T-helper 2 cell (primary cell): ENCODE measurements around the gene ASCC2.
"Not testable (repeated sequence)": the region's sequence is repeated elsewhere in the genome, so short reads cannot be mapped to it uniquely, and the experiment has no call there.

ENCODE experiments used
- DNase-seq, 5 experiments: peaks; one replicate each; pipeline versions ENCODE4 v3.0.0 to v3.0.0-alpha.2; 2012 to 2022

ASCC2 gene

GRCh38 chr22:29855611-29856181 lies 17.6 kb upstream of the ASCC2 start:
- DNase-seq, result no peak

GRCh38 chr22:29854432-29854831 lies 16.4 kb upstream of the ASCC2 start:
- no peak for DNase-seq

DNA sequence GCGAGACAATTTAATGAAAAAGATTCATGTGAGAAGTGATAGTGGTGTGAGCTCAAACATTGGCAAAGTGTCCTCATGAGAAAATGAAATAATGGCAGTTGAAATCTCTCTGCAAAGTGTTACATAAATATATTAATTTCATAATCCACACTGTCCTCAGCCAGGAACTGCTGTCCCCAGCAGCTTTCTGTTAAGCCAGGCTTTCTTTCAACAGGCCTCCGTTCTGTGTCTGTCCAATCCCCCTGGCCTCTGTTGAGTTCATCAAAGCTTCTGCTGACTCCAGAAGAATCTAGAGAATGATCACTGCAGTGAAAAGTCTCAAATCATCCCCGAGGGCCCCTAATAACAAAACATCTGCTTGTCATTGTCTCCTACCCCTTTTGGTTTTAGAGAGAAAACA lies 10.0 kb upstream of the ASCC2 start:
- DNase-seq, result no peak

DNA sequence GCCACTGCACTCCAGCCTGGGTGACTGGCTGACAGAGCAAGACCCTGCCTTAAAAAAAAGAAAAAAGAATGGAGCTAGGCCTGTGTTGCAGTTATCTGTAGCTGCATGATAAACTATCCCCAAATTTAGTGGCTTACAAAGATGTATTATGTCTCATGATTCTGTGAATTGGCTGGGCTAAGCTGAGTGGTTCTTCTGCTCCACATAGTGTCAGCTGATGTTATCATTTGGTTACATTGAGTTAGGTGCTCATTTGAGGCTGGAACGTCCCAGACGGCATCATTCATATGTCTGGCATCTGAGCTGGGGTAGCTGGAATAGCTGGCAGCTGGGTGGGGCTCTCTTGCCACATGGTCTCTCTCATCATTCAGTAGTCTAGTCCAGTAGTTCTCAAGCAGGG lies 8.2 kb upstream of the ASCC2 start:
- no peak for DNase-seq

- no peak for DNase-seq
These were observed 4.7 kb upstream of the ASCC2 start for GRCh38 chr22:29842740-29843139.

DNA sequence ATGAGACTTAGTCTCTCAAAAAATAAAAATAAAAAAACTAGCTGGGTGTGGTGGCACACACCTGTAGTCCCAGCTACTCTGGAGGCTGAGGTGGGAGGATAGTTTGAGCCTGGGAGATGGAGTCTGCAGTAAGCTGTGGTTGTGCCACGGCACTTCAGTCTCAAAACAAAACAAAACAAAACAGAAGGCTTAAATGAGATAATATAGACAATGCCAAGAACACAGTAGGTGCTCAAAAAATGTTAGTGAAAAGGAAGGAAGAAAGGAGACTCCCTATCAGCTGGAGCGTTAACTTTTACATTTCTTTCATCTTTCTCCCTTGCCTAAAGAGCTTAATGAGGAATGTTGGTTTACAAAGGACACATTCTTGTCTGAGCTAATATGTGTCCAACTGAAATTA lies 4.1 kb upstream of the ASCC2 start:
- no peak for DNase-seq

- DNase-seq, result peak in 1 of 5 experiments; percentile 66
These were observed 2.4 kb upstream of the ASCC2 start for GRCh38 chr22:29840498-29840897.

DNA sequence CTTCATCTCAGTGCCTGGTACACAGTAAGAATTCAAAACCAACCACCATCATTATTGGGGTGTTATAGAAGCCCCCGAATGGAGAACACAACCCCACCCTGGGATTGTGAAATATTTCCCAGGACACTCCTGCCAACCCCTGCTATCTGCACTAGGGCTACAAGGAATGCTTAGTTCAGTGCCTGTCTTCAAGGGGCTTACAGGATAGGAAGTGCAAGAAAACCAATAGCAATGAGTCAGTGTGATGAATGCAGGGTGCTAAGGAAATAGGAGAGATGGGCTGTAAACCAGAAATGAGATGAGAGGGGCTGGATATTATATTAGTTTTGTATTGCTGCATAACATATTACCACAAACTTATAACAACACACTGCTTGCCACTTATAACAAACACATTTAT lies 965 bp upstream of the ASCC2 start:
- DNase-seq, result no peak

- no peak for DNase-seq
These were observed 504 bp upstream of the ASCC2 start for GRCh38 chr22:29838599-29838956.

- not testable (repeated sequence) for DNase-seq
These were observed 1.2 kb downstream of the ASCC2 start for GRCh38 chr22:29836791-29837370.

DNA sequence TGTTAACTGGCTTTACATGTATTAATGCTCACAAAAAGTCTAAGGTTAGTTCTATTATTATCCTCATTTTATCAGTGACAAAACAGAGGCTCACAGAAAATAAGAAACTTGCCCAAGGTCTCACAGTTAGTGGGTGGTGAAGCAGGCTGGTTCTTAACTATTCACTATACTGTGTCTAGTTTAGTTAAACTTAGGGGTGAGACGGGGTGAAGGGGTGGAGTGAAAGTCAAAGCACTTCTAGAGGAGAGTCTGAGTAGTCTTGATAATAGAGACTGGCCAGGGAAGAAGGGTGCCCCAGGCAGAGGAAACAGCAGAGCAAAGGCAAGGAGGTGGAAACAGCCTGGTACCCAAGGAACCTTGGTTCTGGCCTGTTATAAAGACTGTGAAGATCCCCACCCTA lies 4.0 kb downstream of the ASCC2 start:
- no peak for DNase-seq

GRCh38 chr22:29833392-29833965 lies 4.6 kb downstream of the ASCC2 start:
- no peak for DNase-seq

GRCh38 chr22:29831958-29832357 lies 6.1 kb downstream of the ASCC2 start:
- no peak for DNase-seq

DNA sequence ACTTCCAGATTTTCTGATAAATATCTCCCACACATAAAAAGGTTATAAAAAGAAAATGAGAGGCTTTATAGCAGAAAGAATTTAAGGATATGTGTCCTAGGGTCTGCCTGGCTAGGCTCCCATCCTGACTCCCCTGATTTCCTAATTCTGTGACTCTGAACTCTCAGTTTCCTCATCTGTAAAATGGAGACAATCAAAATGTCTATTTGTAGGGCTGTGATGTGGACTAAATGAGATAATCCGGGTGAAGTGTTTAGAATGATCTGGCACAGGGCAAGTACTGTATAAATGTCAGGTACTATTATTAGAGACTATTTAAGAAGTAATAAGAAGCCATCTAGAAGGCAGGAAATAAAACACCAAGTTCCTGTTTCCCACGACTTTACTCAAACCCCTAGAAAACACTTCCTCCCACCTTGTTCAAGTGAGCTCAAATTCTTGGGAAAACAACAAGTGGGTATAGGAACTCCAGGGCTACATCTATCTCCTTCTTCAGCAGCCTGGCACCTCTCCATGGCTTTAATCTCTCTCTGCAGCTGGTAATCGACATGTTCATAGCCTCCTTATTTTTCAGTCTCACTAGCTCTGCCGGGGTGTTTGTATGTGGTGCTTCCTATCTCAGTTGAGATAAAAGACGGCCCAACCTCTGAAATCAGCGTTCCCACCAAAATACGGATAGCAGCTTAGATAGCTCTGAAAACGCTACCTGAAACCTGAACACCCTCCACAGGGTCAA lies 6.7 kb downstream of the ASCC2 start:
- DNase-seq, result no peak

DNA sequence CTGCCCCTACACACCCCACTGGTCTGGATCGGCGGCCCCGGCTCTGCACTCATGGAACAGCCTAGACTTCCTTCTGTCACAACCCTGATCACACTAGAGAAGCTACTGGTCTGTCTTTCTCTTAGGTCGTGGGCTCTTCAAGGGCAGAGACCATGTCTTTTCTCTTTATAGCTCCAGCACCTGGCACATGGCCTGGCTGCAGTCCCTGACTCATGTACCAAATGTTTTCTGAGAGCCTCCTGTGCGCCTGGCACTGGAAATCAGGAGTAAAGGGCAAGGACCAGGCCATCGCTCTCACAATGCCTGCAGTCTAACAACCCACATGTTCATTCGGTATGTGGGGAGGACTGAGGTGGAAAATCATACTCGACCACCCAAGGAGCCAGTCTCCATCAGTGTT lies 7.5 kb downstream of the ASCC2 start:
- DNase-seq, result no peak

GRCh38 chr22:29827726-29828125 lies 10.3 kb downstream of the ASCC2 start:
- DNase-seq, result peak in 1 of 5 experiments; percentile 48

- DNase-seq, result no peak
These were observed 11.0 kb downstream of the ASCC2 start for GRCh38 chr22:29827091-29827490.

- DNase-seq, result no peak
These were observed 12.5 kb downstream of the ASCC2 start for GRCh38 chr22:29825578-29825977.

- DNase-seq, result no peak
These were observed 13.4 kb downstream of the ASCC2 start for GRCh38 chr22:29824677-29825076.

DNA sequence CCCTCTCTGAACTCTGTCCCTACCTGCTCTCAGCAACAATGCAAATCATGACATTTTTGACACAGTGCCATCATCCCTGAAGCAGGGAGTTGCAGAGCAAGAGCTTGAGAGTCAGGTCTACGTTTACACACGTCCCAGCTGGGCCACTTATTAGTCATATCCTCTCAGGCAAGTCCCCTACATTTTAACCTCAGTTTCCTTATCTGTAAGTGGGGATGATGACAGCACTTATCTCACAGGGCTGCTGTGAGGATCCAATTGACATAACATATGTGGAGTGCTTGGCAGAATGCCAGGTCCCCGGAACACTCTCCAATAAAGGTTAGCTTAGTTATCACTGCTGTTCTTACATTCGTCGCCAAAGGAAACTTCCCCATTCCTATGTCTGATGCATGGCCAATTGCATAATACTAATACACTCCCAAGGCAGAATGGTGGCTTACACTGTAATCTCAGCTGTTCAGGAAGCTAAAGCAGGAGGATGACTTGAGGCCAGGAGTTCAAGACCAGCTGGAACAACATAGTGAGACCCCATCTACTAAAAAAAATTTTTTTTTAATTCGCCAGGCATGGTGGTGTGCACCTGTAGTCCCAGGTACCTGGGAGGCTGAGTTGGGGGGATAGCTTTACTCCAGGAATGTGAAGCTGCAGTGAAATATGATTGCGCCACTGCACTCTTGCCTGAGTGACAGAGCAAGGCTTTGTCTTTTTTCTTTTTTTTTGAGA lies 16.6 kb downstream of the ASCC2 start:
- peak in 1 of 5 experiments; percentile 94 for DNase-seq

GRCh38 chr22:29820961-29821290 lies 17.1 kb downstream of the ASCC2 start:
- DNase-seq, result no peak

DNA sequence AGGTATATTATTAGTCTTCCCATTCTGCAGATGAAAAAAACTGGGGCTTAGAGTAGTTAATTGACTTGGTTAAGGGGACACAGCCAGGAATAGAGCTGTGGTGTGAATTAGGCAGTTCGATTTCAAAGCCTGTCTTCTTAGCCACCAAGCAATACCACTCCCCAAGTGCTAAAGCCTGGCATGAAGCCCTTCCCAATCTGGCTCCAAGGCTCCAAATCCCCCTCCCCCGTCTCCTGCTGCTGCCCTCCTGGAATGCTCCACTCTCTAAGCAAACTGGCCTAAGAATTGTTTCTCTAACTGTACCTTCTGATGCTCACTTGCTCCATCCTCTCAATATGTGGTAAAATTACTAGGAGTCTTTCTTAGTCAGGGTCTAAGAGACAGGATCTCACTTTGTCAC lies 18.6 kb downstream of the ASCC2 start:
- DNase-seq, result no peak

DNA sequence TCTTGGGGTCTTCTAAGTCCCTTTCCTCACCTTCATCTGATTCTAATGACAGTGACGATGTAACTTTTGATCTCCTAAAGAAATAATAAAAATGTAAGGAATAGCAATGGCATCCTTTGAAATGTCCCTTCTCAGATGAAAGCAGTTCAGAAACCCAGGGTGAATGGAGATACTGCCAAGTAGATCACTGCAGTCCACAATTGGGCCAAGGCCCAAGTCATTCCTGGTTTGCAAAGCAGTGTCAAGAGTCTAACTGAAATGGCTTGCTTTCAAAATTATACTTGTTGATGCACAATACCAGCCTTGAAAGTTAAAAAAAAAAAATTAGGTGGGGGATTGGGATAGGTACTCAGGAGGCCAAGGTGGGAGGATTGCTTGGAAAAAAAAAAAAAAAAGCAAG lies 20.4 kb downstream of the ASCC2 start:
- no peak for DNase-seq

GRCh38 chr22:29816980-29817379 lies 21.1 kb downstream of the ASCC2 start:
- DNase-seq, result no peak
